C4-2B (cell line): ENCODE measurements around the gene NOVA2.

ENCODE experiments used
- H3K27ac ChIP-seq: fragments of 450-650 bp; 2 replicates; pipeline ENCODE4 v1.5.1; 2017
- ZFX ChIP-seq: fragments of 450-650 bp; IDR thresholded peaks from 2 replicates; pipeline ENCODE4 v1.6.1; 2017
- TF ChIP-seq, protein P1 (sequence below): fragments of 450-650 bp; conservative IDR thresholded peaks from 2 replicates; pipeline ENCODE4 v1.5.1; 2017; ENCODE audit warnings: mild to moderate bottlenecking

Gene NOVA2

DNA sequence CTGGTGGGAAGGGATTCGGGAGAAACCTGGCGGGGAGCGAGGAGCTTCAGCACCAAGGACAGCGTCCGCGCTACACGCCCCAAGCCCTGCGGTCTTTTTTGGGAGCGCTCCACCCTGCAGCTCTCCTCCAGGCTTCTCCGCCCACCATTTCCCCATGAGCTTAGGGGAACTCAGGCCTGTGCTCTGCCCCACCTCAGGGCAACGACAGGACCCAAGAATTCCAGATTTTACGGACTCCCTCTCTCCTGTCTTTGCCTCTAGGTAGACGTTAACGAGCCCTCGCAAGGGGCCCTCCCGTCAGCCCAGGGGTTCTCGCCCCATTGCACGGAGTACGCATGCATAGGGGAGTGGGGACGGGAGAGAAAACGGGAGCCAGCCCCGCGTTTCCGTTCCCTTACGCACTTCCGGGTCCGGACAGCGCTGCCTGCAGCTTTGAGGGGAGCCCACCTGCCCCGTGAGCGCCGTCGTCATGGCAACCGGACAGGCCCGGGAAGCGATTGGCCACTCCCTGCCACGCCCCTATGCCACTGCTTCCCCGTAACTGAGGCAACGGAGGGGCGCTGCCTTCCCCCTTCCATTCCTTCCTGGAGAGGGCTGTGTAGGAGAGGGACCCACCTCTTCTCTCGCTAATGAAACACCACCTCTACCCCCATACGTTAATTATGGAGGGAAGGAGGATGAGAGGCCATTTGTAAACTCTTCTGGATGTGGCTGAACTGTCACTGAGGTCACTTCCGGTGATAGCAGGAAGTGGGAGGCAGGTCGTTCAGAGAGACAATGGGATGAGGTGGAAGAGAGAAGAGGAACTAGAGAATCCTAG is 20.8 kb downstream of the NOVA2 start:
- no peak overlapping the region for H3K27ac ChIP-seq
- no peak for TF ChIP-seq ZFX
- TF ChIP-seq, protein P1, sequence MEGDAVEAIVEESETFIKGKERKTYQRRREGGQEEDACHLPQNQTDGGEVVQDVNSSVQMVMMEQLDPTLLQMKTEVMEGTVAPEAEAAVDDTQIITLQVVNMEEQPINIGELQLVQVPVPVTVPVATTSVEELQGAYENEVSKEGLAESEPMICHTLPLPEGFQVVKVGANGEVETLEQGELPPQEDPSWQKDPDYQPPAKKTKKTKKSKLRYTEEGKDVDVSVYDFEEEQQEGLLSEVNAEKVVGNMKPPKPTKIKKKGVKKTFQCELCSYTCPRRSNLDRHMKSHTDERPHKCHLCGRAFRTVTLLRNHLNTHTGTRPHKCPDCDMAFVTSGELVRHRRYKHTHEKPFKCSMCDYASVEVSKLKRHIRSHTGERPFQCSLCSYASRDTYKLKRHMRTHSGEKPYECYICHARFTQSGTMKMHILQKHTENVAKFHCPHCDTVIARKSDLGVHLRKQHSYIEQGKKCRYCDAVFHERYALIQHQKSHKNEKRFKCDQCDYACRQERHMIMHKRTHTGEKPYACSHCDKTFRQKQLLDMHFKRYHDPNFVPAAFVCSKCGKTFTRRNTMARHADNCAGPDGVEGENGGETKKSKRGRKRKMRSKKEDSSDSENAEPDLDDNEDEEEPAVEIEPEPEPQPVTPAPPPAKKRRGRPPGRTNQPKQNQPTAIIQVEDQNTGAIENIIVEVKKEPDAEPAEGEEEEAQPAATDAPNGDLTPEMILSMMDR, result no peak

DNA sequence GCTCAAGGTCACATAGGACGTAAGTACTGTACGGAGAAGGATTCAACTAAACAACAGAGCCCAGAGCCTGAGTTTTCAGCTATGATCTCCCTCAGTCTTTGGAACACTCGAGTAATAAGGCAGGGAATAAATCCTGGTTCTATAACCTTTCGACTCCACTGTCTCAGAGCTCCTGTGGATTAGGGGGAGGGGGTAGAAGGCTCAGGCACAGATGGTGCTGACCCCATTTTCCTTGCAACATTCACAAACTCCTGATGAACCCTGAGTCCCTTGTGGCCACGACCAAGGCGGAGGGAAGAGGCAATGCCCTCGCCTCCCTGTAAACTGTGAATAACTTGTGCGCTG is 21.4 kb downstream of the NOVA2 start:
- TF ChIP-seq ZFX, result no peak
- TF ChIP-seq, protein P1, result no peak
- no peak overlapping the region for H3K27ac ChIP-seq

DNA sequence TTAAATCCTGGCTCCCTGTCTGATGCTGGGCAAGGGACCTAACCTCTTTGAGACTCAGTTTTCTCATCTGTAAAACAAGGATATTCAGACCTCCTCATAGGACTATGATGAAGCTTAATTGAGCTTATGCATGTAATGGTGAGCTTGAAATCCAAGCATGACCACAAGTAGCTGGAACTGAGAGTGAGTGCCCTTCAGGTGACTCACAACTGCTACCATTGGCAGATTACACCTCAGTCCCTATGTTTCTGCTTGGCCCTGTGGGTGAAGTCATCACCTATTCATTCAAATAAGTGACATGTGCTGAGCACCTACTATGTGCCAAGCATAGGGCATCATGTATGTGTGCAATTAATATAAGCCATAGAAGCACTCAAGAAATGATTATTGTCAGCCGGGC is 25.7 kb downstream of the NOVA2 start:
- no peak overlapping the region for H3K27ac ChIP-seq
- TF ChIP-seq, protein P1, result no peak
- no peak for TF ChIP-seq ZFX

DNA sequence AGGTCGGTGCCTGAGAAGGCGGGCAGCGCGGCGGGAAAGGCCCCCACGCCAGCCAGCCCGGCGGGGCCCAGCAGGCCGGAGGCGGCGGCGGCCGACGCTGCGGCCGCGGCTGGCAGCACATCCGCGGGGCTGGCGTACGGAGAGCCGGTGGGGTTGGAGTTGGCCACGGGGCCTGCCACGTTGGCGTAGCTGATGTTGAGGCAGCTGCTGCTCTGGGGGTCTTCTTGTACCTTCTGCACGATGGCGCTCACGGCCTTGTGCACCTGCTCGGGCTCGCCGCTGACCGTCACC is 33.2 kb downstream of the NOVA2 start:
- no peak overlapping the region for H3K27ac ChIP-seq
- TF ChIP-seq, protein P1, result no peak
- no peak for TF ChIP-seq ZFX

DNA sequence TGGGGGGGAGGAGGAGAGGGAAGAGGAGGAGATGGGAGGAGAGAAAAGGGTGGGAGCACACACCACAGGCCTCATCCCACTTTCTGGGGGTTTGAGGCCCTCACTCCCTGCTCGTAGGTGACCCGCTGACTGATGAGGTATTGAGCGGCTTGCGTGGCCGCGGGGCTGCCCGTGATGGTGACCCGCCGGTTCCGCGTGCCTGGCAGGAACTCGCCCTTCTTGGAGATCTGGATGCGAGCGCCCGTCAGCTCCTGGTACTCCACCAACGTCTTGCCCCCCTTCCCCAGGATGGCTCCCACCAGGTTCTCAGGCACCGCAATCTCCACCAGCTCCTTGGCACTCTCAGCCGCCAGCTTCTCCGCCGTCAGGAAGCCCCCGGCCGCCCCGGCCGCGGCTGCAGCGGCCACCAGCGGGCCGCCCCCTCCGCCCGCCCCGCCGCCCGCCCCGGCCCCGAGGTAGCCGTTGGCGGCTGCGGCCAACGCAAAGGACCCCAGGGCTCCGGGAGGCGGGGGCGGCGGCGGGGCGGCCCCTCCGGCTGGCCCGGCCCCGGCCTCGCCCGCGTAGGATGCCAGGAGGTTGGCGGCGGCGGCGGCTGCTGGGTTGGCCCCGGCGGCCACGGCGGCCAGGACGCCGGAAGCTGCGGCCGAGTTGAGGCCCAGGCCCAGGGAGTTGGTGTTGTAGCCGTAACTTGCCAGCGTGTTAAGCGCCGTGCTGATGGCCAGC is 33.7 kb downstream of the NOVA2 start:
- no peak overlapping the region for H3K27ac ChIP-seq
- TF ChIP-seq, protein P1, result no peak
- no peak for TF ChIP-seq ZFX

DNA sequence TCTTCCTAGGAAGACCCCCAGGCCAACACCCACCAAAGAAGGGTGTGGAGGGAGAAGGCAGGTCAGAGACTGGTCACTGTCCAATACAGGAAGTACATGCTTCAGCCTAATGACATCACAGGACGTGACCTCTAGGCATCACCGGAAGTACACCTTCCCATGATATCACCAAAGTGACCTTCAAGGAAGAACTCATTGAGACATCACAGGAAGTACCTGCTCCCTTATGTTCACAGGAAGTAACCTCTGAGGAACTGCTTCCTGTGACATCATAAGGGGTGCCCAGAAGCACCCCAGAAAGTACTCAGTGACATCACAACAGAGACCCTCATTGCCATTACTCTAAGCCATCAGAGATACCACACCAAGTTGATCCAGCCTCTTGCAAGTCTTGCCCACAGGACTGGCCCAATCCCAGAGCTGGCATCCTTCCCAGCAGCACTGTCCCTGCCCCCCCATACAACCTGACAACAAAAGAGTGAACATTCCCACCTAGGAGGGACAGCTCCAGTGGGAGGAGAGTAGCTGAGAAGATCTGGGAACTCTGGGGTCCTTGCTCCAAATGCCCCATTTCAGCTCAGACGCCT is 34.8 kb downstream of the NOVA2 start:
- TF ChIP-seq, protein P1, result no peak
- TF ChIP-seq ZFX, result no peak
- no peak overlapping the region for H3K27ac ChIP-seq

DNA sequence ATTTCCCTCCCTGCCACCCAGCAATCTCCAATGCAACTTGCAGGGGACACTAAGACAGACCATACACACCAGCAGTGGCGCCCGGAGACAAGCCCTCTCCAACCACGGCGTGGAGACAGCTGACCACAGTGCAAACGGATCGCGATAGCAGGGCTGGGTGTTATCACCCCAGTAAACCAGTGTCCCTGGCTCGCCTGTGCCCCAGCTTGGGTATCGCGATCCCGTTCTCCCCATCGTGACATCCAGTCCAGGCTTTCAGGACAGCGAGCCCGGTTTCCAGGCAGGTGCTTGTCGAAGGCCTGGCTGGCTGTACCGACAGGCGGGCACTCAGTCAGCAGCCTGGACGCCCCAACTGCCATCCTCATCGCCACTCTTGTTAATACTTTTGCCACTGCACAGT is 38.4 kb downstream of the NOVA2 start:
- TF ChIP-seq ZFX, result no peak
- TF ChIP-seq, protein P1, result no peak
- no peak overlapping the region for H3K27ac ChIP-seq
